Measurements from ENCODE around the gene POP4.
A peak's percentile ranks its signal among the peaks of the same experiment; 100 is the strongest.

The POP4 gene

DNA sequence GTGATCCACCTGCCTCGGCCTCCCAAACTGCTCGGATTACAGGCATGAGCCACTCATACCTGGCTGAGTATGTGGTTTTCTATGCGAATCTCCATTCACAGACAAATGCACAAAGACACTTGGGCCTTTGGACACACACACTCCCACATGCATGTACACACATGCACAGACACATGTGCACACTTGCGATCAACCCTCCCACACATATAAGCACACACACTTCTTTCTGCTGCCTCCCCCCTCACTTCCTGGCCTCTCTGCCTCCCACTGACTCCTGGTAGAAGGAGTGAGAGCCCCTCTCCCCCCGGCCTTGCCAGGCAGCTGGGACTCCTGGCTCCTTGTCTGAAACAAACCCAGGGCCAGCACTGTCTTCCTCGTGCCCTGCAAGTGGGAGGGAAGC is 29.9 kb downstream of the POP4 start:
- no peak for DNase-seq

- DNase-seq: no peak
Measured at GRCh38 chr19:29636553-29637360, 30.7 kb downstream of the POP4 start.

DNA sequence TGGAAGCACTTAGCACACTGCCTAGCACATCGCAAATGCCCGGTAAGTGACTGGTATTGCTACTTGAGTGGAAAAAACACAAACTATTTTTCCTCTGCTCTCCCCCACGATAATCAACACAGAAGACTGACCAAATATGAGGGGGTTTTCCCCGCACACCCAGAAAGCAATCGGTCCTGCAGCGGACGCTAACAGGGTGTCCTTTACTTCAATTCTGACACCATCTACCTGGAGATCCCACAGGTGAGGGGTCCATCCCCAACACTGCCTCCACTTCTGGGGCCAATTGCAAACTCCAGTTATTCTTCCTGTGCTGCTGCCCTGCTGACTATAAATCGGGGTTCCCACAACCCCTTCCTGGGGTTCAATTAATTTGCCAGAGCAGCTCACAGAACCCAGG is 33.0 kb downstream of the POP4 start:
- DNase-seq: no peak

GRCh38 chr19:29640231-29640630 is 34.1 kb downstream of the POP4 start:
- no peak for DNase-seq

GRCh38 chr19:29641597-29641996 is 35.5 kb downstream of the POP4 start:
- DNase-seq: no peak

DNA sequence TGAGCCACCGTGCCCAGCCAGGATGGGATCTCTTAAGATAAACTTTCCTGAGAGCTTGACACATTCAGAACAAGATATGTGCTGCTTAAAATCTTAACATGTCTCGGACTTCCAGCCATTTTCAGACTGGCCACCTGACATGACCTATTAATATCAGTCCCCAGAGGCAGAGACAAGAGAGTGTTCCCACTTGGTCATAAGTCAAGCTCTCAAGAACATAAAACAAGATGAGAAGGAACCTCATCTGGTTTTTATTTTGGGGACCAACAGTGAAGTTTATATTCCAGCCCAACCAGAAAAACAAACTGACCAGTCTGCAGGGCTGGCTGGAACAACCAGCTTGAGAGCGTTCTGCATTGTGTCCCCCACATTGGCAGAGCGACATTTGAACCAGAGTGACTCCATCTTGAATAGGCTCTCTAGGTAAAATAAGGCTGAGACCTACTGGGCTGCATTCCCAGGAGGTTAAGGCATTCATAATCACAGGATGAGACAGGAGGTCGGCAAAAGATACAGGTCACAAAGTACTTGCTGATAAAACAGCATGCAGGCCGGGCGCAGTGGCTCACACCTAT is 37.4 kb downstream of the POP4 start:
- DNase-seq: no peak

GRCh38 chr19:29644210-29644609 is 38.1 kb downstream of the POP4 start:
- DNase-seq: no peak

DNA sequence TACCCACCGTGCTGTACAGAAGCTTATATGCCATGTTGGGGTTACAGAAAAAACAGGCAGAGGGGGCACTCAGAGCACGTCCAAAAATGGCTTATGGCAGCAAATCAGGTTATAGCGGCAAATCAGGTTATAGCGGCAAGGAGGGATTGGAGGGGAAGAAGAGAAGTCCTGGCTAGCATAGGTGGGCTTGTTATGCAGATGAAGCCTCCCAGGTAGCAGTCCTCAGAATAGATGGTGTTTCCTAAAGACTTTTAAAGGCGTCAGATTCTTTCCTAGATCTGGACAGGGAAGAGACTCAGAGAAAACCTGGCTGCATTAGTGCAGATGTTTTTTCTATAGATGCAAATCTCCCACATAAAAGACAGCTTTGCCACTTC is 39.4 kb downstream of the POP4 start:
- no peak for DNase-seq

DNA sequence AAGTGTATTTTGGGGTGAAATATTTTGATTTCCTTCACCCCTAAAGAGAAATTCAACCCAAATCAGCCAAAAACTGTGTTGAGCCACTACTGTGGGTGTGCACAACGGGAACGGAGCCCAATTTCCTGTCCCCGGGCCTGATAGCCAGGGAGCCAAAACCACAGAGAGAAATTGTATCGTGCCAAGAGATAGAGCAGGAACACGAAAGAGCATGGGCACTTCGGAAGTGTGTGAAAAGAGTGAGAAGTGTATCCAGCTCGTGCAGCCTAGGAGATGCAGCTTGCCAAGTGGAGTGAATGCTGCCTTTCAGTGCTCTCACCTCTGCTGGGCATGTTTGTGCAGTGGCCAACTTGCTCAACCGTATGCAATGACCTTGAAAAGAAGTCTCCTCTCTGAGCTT is 39.8 kb downstream of the POP4 start:
- DNase-seq: no peak

DNA sequence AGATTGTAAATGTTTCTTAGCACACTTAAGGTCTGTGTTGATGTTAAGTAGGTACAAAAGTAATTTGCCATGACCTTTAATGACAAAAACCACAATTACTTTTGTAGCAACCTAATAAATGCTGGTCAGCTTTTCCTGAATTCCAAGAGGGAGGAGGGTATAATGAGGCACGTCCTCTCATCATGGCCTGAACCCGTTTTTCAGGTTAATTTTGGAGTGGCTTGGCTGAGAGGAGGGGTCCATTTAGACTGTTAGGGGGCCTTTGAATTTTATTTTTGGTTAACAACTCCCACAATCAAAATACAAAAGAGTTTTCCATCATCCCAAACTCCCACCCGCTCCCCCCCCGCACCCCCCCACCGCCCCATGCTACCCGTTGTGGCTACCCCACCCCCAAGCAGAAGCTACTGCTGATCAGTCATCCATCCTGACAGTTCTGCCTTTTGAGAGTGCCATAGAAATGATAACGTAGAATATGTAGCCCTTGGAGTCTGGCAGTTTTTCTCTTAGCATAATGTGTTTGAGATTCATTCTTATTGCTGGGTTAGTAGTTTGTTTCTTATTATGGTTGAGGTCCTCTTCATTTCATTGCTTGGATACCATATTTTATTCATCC is 44.8 kb downstream of the POP4 start:
- no peak for DNase-seq

DNA sequence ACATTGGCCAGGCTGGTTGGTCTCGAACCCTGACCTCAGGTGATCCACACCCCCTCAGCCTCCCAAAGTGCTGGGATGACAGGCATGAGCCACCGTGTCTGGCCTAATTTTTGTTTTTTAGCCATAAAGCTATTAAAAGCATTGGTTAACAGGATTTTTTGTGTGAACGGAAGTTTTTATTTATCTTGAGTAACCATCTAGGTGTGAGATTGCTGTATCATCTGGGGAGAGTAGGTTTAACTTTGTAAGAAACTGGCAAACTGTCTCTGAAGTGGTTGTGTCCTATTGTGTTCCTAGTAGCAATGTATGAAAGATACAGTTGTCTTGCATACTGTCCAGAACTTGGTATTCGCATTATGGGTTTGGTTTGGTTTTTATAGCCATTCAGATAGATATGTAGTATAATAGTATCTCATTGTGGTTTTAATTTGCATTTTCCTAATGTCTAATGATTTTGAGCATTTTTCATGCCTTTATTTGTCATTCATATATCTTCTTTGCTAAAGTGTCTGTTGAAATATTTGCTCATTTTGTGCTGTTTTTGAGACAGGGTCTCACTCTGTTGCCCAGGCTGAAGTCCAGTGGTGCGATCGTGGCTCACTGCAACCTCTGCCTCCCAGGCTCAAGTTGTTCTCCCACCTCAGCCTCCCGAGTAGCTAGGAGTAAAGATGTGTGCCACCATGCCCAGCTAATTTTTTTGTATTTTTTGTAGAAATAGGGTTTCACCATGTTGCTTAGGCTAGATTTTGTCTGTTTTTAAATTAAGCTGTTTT is 45.7 kb downstream of the POP4 start:
- no peak for DNase-seq

- no peak for DNase-seq
Measured at GRCh38 chr19:29653398-29653797, 47.3 kb downstream of the POP4 start.

- DNase-seq: no peak
Measured at GRCh38 chr19:29655648-29656335, 49.7 kb downstream of the POP4 start.

GRCh38 chr19:29658221-29658991 is 52.3 kb downstream of the POP4 start:
- no peak for DNase-seq

DNA sequence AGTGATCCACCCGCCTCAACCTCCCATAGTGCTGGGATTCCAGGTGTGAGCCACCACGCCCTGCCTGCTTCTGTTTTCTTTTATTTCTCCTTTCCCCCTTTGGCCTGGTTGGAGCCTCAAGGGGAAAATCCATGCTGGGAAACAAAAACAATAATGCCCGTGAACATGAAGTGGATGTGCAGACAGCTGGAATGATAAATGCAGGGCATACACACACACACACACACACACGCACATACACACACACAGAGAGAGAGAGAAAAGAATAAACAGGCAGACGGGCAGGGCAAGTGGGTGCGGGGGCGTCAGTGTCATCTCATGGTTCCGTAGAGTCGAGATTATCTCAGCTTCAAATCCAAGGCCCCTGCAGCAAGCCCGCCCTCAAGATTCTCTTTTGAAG is 54.8 kb downstream of the POP4 start:
- DNase-seq: no peak

DNA sequence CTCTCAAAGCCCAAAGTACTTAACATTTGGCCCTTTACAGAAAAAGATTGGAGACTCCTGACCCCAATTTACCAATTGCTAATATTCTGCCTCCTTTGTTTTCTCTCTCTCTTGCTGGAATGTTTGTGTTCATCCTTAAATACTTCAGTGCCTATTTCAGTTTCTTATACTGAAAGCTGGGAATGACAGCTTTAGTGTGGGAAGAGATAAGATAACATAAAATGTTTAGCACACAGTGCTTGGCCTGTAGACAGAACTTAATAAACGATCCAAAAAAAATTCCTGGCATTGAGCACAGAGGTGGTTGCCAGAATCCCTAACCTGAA is 56.2 kb downstream of the POP4 start:
- DNase-seq: no peak

DNA sequence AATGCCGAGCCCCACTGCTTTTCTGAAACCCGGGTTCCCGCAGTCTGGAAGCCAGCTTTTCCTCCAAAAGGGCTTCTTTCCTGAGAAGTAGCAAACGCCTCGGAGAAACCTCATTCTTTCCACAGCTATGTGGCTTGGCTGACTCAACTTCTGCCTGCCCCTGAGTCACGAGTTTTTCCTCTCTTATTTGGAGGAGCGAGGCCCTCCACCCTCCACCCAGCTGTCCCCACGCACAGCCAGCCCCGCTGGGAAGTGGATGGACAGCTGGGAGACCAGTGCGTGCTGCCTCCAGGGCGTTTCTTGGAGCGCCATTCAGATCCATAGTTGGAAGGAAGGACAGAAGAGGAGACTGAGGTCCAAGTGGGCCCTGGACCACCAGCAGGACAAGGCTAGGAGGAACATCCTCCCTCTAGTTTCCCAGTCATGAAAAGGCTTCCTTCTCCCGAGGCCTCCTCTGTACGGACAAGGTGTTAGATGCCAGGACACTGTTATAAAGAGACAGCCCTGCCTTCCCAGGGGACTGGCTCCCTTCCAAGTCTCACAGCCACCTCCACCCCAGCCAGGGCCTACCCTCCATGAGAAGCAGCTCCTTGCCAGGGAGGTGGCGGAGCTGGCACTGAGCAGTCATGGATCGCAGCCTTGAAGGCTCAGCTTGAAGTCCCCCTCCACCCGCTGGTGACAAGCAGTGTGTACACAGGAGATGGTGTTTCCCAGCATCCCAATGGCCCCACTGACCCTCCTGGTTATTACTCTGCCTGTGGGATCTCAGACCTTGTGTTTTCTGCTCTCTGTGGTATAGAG is 56.7 kb downstream of the POP4 start:
- DNase-seq: no peak

- DNase-seq: no peak
Measured at GRCh38 chr19:29663861-29664752, 58.0 kb downstream of the POP4 start.

GRCh38 chr19:29664753-29665214 is 58.7 kb downstream of the POP4 start:
- no peak for DNase-seq

- peak; percentile 73 for DNase-seq
Measured at GRCh38 chr19:29665215-29665825, 59.2 kb downstream of the POP4 start, which contains the start of gene PLEKHF1. Gene PLEKHF1, plus strand, starts transcription at chr19:29665461. Its CDS starts 8,379 bp downstream, at chr19:29673840.

Measured in activated gamma-delta T cell treated with Interleukin-2 at 50 U/mL for 16 hours (primary cell).